GM18907 (cell line): ENCODE measurements around the gene TNFRSF4.

Source experiments
- ATAC-seq: cut with Tn5 transposase; IDR thresholded peaks from one replicate; pipeline ENCODE4 v1.9.1; 2021; ENCODE audit warnings: mild to moderate bottlenecking, moderate library complexity; ENCODE audit not compliant: unreplicated experiment

TNFRSF4 gene

GRCh38 chr1:1171161-1171545 is 42.8 kb downstream of the TNFRSF4 start:
- ATAC-seq, result no peak

GRCh38 chr1:1170215-1171091 is 43.5 kb downstream of the TNFRSF4 start:
- no peak for ATAC-seq

- no peak for ATAC-seq
These were observed 44.3 kb downstream of the TNFRSF4 start for GRCh38 chr1:1169429-1170214.

- ATAC-seq, result no peak
These were observed 45.2 kb downstream of the TNFRSF4 start for GRCh38 chr1:1168451-1169411.

- ATAC-seq, result no peak
These were observed 46.0 kb downstream of the TNFRSF4 start for GRCh38 chr1:1167841-1168450.

GRCh38 chr1:1167398-1167821 is 46.5 kb downstream of the TNFRSF4 start:
- ATAC-seq, result no peak

- no peak for ATAC-seq
These were observed 47.1 kb downstream of the TNFRSF4 start for GRCh38 chr1:1166642-1167397.

GRCh38 chr1:1165900-1166421 is 48.0 kb downstream of the TNFRSF4 start:
- ATAC-seq, result no peak

GRCh38 chr1:1165485-1165884 is 48.5 kb downstream of the TNFRSF4 start:
- ATAC-seq, result no peak

- ATAC-seq, result no peak
These were observed 49.1 kb downstream of the TNFRSF4 start for GRCh38 chr1:1164701-1165451.

GRCh38 chr1:1164361-1164700 is 49.6 kb downstream of the TNFRSF4 start:
- no peak for ATAC-seq

GRCh38 chr1:1163538-1164070 is 50.3 kb downstream of the TNFRSF4 start:
- no peak for ATAC-seq

GRCh38 chr1:1162597-1163537 is 51.1 kb downstream of the TNFRSF4 start:
- ATAC-seq, result no peak

GRCh38 chr1:1161683-1162079 is 52.3 kb downstream of the TNFRSF4 start:
- no peak for ATAC-seq
